ENCODE measurements around the gene ALDH1A2. TPM values are rescaled to one million over a fixed set of nuclear protein-coding genes. Genes with fewer than 3 reads are reported as not detected.

ALDH1A2 gene
- total RNA-seq, 6 experiments from 2014 or later = 4.3 to 33.2 (median 10.8) TPM

- DNase-seq (peak in 1 of 3 donors; percentile 74), ATAC-seq (peak; percentile 81 to 88 (median 87))
- TF ChIP-seq POLR2A (IDR thresholded peaks at IDR 0.05) = peak; percentile 31
- TF ChIP-seq, protein P1, sequence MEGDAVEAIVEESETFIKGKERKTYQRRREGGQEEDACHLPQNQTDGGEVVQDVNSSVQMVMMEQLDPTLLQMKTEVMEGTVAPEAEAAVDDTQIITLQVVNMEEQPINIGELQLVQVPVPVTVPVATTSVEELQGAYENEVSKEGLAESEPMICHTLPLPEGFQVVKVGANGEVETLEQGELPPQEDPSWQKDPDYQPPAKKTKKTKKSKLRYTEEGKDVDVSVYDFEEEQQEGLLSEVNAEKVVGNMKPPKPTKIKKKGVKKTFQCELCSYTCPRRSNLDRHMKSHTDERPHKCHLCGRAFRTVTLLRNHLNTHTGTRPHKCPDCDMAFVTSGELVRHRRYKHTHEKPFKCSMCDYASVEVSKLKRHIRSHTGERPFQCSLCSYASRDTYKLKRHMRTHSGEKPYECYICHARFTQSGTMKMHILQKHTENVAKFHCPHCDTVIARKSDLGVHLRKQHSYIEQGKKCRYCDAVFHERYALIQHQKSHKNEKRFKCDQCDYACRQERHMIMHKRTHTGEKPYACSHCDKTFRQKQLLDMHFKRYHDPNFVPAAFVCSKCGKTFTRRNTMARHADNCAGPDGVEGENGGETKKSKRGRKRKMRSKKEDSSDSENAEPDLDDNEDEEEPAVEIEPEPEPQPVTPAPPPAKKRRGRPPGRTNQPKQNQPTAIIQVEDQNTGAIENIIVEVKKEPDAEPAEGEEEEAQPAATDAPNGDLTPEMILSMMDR (IDR thresholded peaks at IDR 0.05) = no peak
- H3K4me3 ChIP-seq = peak overlapping the region in 1 of 3 donors; percentile 17
- intact Hi-C loops (cut with DNase I) = no loop called here
- no peaks in the 10 kb centered on the region for H3K27me3 ChIP-seq
- 0% methylated on average over 1 of the region's 1 CpG for WGBS (ENCODE audit: insufficient coverage, low coverage, low lambda C conversion rate, missing lambda C conversion rate)
- no peaks in the 10 kb centered on the region for H3K9me3 ChIP-seq
- H3K36me3 ChIP-seq = no peaks in the 10 kb centered on the region
- H3K4me1 ChIP-seq = peaks cover 0 to 27% (median 14%) of the 10 kb centered on the region in 4 donors
- H3K27ac ChIP-seq = peak overlapping the region; percentile 81 to 83 (median 83)
These were observed 142.2 kb downstream of the ALDH1A2 start for GRCh38 chr15:57923306-57923705.

DNA sequence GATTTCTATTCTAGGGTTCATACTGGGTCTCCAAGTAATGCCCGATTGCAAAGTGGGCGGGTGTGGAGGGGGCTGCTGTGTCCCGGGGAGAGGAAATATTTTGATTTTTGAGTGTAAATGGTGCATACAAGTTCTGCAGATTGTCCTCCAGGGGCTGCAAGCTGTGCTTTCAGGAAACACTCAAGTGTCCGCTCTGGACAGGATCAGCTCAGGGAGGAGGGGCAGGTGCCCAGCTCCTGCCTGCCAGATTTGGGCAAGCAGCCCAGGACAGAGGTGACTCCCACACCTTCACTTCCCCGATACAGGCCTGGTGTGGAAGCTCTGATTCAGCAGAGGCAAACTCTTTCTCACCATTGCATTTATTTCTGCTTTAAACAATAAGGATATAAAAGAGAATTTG is 142.7 kb downstream of the ALDH1A2 start:
- Histone ChIP-seq H3K27me3 (no peaks in the 10 kb centered on the region), H3K9me3 (no peaks in the 10 kb centered on the region), H3K36me3 (no peaks in the 10 kb centered on the region), H3K4me1 (peaks cover 0 to 29% (median 15%) of the 10 kb centered on the region in 4 donors), H3K27ac (peak overlapping the region; percentile 81 to 83 (median 83)), H3K4me3 (peak overlapping the region in 1 of 3 donors; percentile 17)
- intact Hi-C loops (cut with DNase I) = no loop called here
- ATAC-seq = peak; percentile 91 to 98 (median 96)
- WGBS (ENCODE audit: insufficient coverage, low coverage, low lambda C conversion rate, missing lambda C conversion rate) = 20% methylated on average over 5 of the region's 5 CpGs
- DNase-seq = peak; percentile 90 to 94 (median 93)
- TF ChIP-seq, protein P1 (IDR thresholded peaks at IDR 0.05) = peak in 3 of 4 donors; percentile 9 to 29 (median 11)
- no peak for TF ChIP-seq POLR2A (IDR thresholded peaks at IDR 0.05)

DNA sequence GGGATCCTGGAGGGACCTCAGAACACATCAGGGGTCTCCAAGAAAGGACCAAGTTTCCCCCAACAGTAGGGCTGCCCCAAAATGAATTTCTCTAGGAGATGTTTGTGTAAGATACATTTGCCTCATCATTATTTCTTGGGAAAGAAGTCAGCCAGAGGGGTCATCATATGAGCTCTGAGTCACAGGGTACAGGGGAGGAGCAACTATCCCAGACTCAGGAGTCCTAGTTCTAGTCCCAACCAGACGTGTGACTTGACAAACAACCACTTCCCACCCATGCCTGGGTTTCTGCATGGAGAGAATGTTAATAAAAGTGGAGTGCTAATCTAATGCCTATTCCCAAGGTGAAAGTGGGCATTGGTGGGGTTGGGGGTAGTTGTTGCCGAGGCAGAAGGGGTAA is 144.1 kb downstream of the ALDH1A2 start:
- ATAC-seq (no peak), DNase-seq (no peak)
- Histone ChIP-seq H3K4me1 (peaks cover 0 to 29% (median 15%) of the 10 kb centered on the region in 4 donors), H3K27ac (no peak overlapping the region), H3K27me3 (no peaks in the 10 kb centered on the region), H3K9me3 (no peaks in the 10 kb centered on the region), H3K4me3 (no peak overlapping the region), H3K36me3 (no peaks in the 10 kb centered on the region)
- intact Hi-C loops (cut with DNase I) = no loop called here
- no peak for TF ChIP-seq POLR2A (IDR thresholded peaks at IDR 0.05)
- TF ChIP-seq, protein P1 (IDR thresholded peaks at IDR 0.05) = no peak
- WGBS (ENCODE audit: insufficient coverage, low coverage, low lambda C conversion rate, missing lambda C conversion rate) = 79% methylated on average over 2 of the region's 2 CpGs

DNA sequence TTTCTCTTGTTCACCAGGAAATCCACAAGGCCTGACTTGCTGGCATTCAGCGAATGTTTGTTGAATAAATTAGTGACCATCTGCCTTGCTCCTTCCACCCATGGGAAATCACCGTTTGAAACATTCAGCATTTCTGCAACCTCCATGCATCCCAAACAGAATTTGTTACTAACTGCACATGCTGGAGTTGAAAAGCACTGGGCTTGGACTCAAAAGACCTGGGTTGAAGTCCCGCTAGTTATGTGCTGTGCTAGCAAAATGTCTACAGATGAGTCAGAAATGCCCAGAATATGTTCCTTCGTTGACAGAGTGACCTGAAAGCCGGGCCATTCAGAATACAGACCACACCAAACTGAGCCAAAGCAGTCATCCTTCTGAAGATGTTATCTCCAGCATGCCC is 144.6 kb downstream of the ALDH1A2 start:
- Histone ChIP-seq H3K9me3 (no peaks in the 10 kb centered on the region), H3K27ac (no peak overlapping the region), H3K4me1 (peaks cover 0 to 29% (median 15%) of the 10 kb centered on the region in 4 donors), H3K4me3 (no peak overlapping the region), H3K27me3 (no peaks in the 10 kb centered on the region), H3K36me3 (no peaks in the 10 kb centered on the region)
- WGBS (ENCODE audit: insufficient coverage, low coverage, low lambda C conversion rate, missing lambda C conversion rate) = 42% methylated on average over 3 of the region's 5 CpGs
- TF ChIP-seq, protein P1 (IDR thresholded peaks at IDR 0.05) = no peak
- no peak for TF ChIP-seq POLR2A (IDR thresholded peaks at IDR 0.05)
- ATAC-seq (peak in 1 of 4 donors; percentile 34), DNase-seq (no peak)
- intact Hi-C loops (cut with DNase I) = no loop called here

All from right lobe of liver (tissue), 6 donors.